ENCODE data around the gene SIM2. TPM values are rescaled to one million over a fixed set of nuclear protein-coding genes. Genes with fewer than 3 reads are reported as not detected.
A peak's percentile ranks its signal among the peaks of the same experiment; 100 is the strongest.

Gene SIM2
- total RNA-seq, 1 donor: not detected

DNA sequence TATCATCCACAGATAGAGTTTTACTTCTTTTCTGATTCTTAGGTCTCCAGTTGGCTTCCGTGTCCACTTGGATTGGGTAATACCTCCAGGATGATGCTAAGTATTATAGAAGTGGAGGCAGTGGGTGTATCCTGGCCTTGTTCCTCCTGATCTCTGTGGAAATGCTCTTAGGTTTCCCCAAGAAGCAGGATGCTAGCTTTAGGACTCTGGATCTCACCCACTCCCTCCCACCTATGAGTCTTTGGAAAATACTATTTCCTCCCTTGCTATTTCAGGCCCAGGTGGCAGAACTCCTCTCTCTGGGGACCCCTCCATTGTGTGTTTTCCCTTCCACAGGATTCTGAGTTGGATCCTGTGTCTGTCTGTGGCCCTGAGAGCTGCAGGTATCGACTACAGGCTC is 86.7 kb downstream of the SIM2 start:
- DNase-seq (ENCODE audit: low read depth): no peak
- H3K4me3 ChIP-seq (ENCODE audit: low read depth, low read length): no peak overlapping the region
- TF ChIP-seq, protein P1, sequence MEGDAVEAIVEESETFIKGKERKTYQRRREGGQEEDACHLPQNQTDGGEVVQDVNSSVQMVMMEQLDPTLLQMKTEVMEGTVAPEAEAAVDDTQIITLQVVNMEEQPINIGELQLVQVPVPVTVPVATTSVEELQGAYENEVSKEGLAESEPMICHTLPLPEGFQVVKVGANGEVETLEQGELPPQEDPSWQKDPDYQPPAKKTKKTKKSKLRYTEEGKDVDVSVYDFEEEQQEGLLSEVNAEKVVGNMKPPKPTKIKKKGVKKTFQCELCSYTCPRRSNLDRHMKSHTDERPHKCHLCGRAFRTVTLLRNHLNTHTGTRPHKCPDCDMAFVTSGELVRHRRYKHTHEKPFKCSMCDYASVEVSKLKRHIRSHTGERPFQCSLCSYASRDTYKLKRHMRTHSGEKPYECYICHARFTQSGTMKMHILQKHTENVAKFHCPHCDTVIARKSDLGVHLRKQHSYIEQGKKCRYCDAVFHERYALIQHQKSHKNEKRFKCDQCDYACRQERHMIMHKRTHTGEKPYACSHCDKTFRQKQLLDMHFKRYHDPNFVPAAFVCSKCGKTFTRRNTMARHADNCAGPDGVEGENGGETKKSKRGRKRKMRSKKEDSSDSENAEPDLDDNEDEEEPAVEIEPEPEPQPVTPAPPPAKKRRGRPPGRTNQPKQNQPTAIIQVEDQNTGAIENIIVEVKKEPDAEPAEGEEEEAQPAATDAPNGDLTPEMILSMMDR (IDR thresholded peaks at IDR 0.05; ENCODE audit: insufficient read depth, low read depth, low read length): no peak

DNA sequence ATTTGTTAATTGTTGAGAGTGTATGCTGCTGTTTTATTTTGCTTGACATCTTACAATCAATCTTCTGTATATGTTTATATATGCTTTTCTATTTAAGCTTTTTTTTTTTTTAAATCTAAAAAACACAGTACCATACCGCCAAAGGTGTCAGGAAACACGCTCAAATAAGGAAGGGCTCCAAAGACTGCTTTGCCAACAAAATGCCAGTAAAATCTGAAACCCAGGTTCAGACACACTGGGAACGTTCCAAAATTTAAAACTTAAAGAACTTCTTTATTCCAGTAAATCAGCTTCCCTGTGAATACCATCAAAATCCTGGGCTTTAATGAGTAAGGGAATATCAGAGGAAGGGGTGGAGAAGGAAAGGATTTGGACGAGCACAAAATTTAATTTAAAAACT is 87.3 kb downstream of the SIM2 start:
- H3K4me3 ChIP-seq (ENCODE audit: low read depth, low read length): no peak overlapping the region
- TF ChIP-seq, protein P1 (IDR thresholded peaks at IDR 0.05; ENCODE audit: insufficient read depth, low read depth, low read length): no peak
- DNase-seq (ENCODE audit: low read depth): no peak

DNA sequence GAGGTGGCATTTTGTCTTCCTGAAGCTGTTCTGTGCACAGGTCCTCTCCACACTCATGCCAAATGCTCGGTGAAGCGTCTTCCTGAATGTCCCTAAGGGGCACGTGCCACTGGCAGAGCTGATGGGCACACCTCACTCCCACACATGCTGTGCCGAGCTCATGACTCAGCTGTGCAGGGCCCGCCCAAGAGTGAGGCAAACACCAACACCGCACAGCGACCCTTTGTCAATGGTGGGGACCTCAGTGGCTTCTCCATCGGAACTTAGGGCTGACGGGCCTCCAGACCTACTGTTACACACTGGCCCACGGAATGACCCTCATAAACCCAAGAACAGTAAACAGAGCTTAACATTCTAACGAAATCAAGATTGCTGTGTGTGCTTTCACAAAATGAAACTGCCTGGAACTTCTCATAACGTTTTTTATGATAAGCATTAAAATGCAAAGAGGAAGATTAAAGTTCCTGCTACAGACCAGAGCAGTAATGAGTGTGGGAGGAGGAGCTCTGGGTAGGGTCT is 89.3 kb downstream of the SIM2 start:
- peak overlapping the region; percentile 32 for H3K4me3 ChIP-seq (ENCODE audit: low read depth, low read length)
- peak; percentile 97 for DNase-seq (ENCODE audit: low read depth)
- TF ChIP-seq, protein P1 (IDR thresholded peaks at IDR 0.05; ENCODE audit: insufficient read depth, low read depth, low read length): no peak

DNA sequence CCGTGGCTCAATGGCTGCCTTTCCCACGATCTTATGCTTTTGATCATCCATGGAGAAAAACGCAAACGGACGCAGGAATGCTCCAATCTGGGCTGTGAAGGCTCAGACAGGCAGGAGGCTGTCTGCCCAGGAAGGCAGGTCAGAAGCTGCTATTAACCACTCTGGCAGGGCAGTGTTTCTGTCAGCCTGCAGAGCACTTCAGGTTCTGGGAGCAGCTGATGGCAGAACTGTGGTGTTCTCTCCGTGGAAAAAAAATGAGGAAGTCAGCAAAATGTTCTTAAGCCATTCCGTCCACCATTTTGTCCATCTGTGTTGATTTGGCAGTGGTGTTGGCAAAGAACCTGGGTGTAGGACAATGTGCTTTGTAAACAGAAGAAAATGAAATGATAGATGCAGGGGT is 91.7 kb downstream of the SIM2 start:
- H3K4me3 ChIP-seq (ENCODE audit: low read depth, low read length): no peak overlapping the region
- TF ChIP-seq, protein P1 (IDR thresholded peaks at IDR 0.05; ENCODE audit: insufficient read depth, low read depth, low read length): no peak
- DNase-seq (ENCODE audit: low read depth): no peak

DNA sequence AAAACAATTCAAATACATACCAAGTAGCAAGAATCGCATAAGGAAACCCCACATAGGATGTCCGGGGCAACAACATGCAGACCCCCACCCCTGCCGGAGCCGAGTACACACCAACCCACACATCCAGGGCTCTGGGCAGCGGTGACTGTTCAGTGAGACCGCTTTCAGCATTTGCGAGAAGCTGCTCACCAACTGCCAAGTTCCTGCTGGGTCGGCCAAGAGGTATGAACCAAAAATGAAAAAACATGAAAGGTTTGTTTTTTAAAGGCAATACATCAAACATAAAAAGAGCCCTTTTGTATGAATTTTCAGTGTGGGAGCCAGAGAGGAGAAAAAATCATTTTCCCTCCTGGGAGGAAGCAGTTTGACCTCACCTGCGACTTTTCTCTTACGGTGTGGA is 92.3 kb downstream of the SIM2 start:
- TF ChIP-seq, protein P1 (IDR thresholded peaks at IDR 0.05; ENCODE audit: insufficient read depth, low read depth, low read length): no peak
- DNase-seq (ENCODE audit: low read depth): no peak
- no peak overlapping the region for H3K4me3 ChIP-seq (ENCODE audit: low read depth, low read length)

DNA sequence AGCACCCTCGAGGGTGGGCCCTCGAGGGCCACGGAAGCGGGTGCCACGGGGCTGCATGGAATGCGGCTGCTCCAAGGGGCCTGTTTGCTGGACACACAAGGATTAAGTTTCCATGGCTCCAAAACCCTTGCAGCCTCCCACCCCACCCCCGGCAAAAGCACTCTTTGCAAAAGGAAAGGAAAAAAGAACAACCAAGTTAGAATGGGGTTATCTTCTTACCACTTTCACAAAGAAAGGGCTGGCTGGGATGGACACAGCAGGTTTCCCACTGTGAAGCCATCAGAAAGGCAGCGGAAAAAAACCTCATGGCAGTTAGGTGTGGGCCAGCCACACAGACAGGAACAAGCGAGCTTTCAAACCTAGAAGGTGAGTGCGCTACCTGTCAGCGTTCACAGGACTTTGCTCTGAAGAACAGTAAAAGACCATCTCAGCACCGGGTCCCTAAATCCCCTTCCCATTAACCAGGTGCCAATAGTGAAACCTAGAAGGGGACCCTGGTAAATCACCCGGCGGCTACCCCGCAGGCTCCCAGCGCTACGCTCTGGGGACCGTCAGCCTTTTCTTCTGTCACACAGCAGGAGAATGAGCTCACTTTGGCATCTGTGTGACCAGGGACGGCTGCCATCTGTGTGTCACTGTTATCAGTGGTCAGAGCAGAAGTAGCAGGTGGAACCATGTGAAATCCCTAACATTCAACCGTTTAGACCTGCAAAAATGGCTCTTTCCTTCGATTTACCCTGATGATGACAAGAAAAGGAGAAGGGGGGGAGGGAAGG is 93.0 kb downstream of the SIM2 start:
- TF ChIP-seq, protein P1 (IDR thresholded peaks at IDR 0.05; ENCODE audit: insufficient read depth, low read depth, low read length): no peak
- DNase-seq (ENCODE audit: low read depth): no peak
- no peak overlapping the region for H3K4me3 ChIP-seq (ENCODE audit: low read depth, low read length)

Data from fibroblast of villous mesenchyme (primary cell).